ENCODE results near the gene ABCB6. TPM values are rescaled to one million over a fixed set of nuclear protein-coding genes. Genes with fewer than 3 reads are reported as not detected.

The ABCB6 gene
- total and polyA plus RNA-seq, 10 of the 15 experiments (the other 5 are each of a cell fraction or from before 2014, with no cell fraction given) = 2.3 to 22.1 (median 13.8) TPM

DNA sequence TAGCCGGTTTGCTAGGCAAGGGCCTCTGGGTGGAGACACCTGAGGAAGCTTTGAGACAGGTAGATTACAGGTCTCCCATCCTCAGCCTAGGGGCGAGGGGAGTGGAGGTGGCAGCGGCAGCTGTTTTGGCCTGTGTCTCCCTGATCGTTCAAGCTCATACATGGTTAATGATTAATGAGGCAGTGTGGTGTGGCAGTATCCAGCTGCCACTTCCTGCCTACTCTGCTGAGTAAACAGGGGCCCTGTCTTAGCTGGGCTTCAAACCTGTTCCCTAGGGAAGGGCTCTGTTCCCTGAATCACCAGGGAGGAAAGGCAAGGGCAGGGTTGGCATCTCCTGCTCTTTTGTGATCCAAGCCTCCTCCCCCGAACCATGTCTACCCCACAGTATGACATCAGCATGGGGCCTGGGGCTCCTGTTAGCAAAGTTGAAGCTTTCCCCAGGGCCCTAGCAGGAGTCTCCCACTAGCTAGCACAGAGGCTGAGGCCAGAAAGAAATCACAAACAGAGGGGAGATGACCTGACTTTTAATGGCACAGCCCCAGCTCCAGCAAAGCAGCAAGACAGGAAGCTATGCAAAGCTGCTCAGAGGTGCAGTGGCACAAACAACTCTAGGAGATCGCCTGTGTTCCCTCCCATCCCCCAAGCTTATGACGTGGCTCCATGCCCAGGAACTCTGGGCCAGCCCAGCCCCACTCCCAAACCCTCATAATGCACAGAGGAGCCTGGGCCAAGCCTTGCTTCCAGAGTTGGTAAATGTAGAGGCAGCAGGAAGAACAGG lies 30.6 kb upstream of the ABCB6 start (continued):
- TF ChIP-seq CBX3 (IDR thresholded peaks at IDR 0.05; ENCODE audit: borderline replicate concordance, low read depth) = no peak
- TF ChIP-seq, protein P1, sequence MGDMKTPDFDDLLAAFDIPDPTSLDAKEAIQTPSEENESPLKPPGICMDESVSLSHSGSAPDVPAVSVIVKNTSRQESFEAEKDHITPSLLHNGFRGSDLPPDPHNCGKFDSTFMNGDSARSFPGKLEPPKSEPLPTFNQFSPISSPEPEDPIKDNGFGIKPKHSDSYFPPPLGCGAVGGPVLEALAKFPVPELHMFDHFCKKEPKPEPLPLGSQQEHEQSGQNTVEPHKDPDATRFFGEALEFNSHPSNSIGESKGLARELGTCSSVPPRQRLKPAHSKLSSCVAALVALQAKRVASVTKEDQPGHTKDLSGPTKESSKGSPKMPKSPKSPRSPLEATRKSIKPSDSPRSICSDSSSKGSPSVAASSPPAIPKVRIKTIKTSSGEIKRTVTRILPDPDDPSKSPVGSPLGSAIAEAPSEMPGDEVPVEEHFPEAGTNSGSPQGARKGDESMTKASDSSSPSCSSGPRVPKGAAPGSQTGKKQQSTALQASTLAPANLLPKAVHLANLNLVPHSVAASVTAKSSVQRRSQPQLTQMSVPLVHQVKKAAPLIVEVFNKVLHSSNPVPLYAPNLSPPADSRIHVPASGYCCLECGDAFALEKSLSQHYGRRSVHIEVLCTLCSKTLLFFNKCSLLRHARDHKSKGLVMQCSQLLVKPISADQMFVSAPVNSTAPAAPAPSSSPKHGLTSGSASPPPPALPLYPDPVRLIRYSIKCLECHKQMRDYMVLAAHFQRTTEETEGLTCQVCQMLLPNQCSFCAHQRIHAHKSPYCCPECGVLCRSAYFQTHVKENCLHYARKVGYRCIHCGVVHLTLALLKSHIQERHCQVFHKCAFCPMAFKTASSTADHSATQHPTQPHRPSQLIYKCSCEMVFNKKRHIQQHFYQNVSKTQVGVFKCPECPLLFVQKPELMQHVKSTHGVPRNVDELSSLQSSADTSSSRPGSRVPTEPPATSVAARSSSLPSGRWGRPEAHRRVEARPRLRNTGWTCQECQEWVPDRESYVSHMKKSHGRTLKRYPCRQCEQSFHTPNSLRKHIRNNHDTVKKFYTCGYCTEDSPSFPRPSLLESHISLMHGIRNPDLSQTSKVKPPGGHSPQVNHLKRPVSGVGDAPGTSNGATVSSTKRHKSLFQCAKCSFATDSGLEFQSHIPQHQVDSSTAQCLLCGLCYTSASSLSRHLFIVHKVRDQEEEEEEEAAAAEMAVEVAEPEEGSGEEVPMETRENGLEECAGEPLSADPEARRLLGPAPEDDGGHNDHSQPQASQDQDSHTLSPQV (IDR thresholded peaks at IDR 0.05) = no peak
- TF ChIP-seq CBX5 (IDR thresholded peaks at IDR 0.05; ENCODE audit: low read depth) = no peak
- TF ChIP-seq YBX1 (IDR thresholded peaks at IDR 0.05) = no peak
- TF ChIP-seq BACH1 (IDR thresholded peaks at IDR 0.05; ENCODE audit: borderline replicate concordance) = peak; percentile 10; the same call in 1 of the 2 replicates
- TF ChIP-seq EP300 (IDR thresholded peaks at IDR 0.05; ENCODE audit: borderline replicate concordance in 1 of 2, control insufficient read depth in 1 of 2, low read depth in 2 of 2, low read length in 2 of 2) = peak; percentile 41 to 61; a peak in 3 of 4 replicates
- TF ChIP-seq MTA3 (IDR thresholded peaks at IDR 0.05; ENCODE audit: borderline replicate concordance, low read length) = no peak
- 0 out of 2 replicates have a peak, but pooled peaks have one; percentile 28 for TF ChIP-seq SIN3A (IDR thresholded peaks at IDR 0.05; ENCODE audit: low read depth, low read length)
- TF ChIP-seq KLF5 (IDR thresholded peaks at IDR 0.05; ENCODE audit: partially characterized antibody) = peak; percentile 72
- TF ChIP-seq ASH2L (IDR thresholded peaks at IDR 0.05; ENCODE audit: borderline replicate concordance, low read depth) = no peak
- TF ChIP-seq SP1 (IDR thresholded peaks at IDR 0.05; ENCODE audit: low read depth, low read length) = no peak
- no peak for TF ChIP-seq JUNB (IDR thresholded peaks at IDR 0.05)
- TF ChIP-seq IKZF2 (IDR thresholded peaks at IDR 0.05) = peak; percentile 91 to 94
- no peak for TF ChIP-seq NFXL1 (IDR thresholded peaks at IDR 0.05; ENCODE audit: borderline replicate concordance)
- TF ChIP-seq SREBF2 (IDR thresholded peaks at IDR 0.05; ENCODE audit: low read length) = no peak
- TF ChIP-seq PAX8 (IDR thresholded peaks at IDR 0.05) = no peak
- TF ChIP-seq ZNF274 (IDR thresholded peaks at IDR 0.05; ENCODE audit: insufficient read depth, insufficient read length) = no peak
- TF ChIP-seq, protein P2, sequence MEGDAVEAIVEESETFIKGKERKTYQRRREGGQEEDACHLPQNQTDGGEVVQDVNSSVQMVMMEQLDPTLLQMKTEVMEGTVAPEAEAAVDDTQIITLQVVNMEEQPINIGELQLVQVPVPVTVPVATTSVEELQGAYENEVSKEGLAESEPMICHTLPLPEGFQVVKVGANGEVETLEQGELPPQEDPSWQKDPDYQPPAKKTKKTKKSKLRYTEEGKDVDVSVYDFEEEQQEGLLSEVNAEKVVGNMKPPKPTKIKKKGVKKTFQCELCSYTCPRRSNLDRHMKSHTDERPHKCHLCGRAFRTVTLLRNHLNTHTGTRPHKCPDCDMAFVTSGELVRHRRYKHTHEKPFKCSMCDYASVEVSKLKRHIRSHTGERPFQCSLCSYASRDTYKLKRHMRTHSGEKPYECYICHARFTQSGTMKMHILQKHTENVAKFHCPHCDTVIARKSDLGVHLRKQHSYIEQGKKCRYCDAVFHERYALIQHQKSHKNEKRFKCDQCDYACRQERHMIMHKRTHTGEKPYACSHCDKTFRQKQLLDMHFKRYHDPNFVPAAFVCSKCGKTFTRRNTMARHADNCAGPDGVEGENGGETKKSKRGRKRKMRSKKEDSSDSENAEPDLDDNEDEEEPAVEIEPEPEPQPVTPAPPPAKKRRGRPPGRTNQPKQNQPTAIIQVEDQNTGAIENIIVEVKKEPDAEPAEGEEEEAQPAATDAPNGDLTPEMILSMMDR (IDR thresholded peaks at IDR 0.05 in 2 of 3, conservative IDR thresholded peaks at IDR 0.05 in 1 of 3; ENCODE audit: control insufficient read depth in 2 of 3, extremely low read depth in 1 of 3, insufficient read depth in 1 of 3, low read depth in 3 of 3, low read length in 3 of 3) = no peak
- TF ChIP-seq KAT2A (conservative IDR thresholded peaks at IDR 0.05; ENCODE audit: control insufficient read depth, low read depth, low read length) = no peak
- TF ChIP-seq ZSCAN29 (IDR thresholded peaks at IDR 0.05) = no peak
- TF ChIP-seq MYB (IDR thresholded peaks at IDR 0.05; ENCODE audit: borderline replicate concordance, low read depth, low read length) = no peak
- TF ChIP-seq RB1 (IDR thresholded peaks at IDR 0.05; ENCODE audit: borderline replicate concordance) = no peak
- peak; percentile 52 for TF ChIP-seq SKIL (IDR thresholded peaks at IDR 0.05; ENCODE audit: low read depth, poor library complexity, severe bottlenecking)
- no peak for TF ChIP-seq JUND (IDR thresholded peaks at IDR 0.05; ENCODE audit: low read depth, low read length)

All from GM12878 (cell line).